H9 (cell line): ENCODE data around the gene SMURF1. TPM values are rescaled to one million over a fixed set of nuclear protein-coding genes. Genes with fewer than 3 reads are reported as not detected.

Experiments
- DNase-seq: peaks from one replicate; pipeline ENCODE4 v3.0.0-alpha.2; 2017
- H2AFZ ChIP-seq: one replicate; pipeline ENCODE4 v1.6.1; 2013; ENCODE audit warnings: mild to moderate bottlenecking, low read length, control low read depth, moderate library complexity
- H2AK5ac ChIP-seq: 2 replicates; pipeline ENCODE4 v1.6.1; 2013; ENCODE audit warnings: low read length, control low read depth, mixed read lengths; ENCODE audit not compliant: insufficient read length
- H2BK120ac ChIP-seq: one replicate; pipeline ENCODE4 v1.6.1; 2013; ENCODE audit warnings: low read depth, mild to moderate bottlenecking, low read length, control low read depth, inconsistent platforms; ENCODE audit not compliant: poor library complexity, severe bottlenecking
- H2BK12ac ChIP-seq: 2 replicates; pipeline ENCODE4 v1.6.1; 2013; ENCODE audit warnings: low read length, control low read depth, mixed read lengths, low read depth; ENCODE audit not compliant: insufficient read length
- H2BK15ac ChIP-seq: 2 replicates; pipeline ENCODE4 v1.6.1; 2013; ENCODE audit warnings: low read depth, low read length, control low read depth
- H2BK20ac ChIP-seq: one replicate; pipeline ENCODE4 v1.6.1; 2013; ENCODE audit warnings: low read depth, mild to moderate bottlenecking, low read length, control low read depth, inconsistent platforms; ENCODE audit not compliant: poor library complexity, severe bottlenecking
- H2BK5ac ChIP-seq: 2 replicates; pipeline ENCODE4 v1.6.1; 2013; ENCODE audit warnings: low read length, control low read depth, mixed read lengths; ENCODE audit not compliant: insufficient read length
- H3K14ac ChIP-seq: 2 replicates; pipeline ENCODE4 v1.6.1; 2013; ENCODE audit warnings: low read length, control low read depth; ENCODE audit not compliant: insufficient read depth
- H3K18ac ChIP-seq: 2 replicates; pipeline ENCODE4 v1.6.1; 2013; ENCODE audit warnings: low read depth, mild to moderate bottlenecking, mixed read lengths, low read length, control low read depth; ENCODE audit not compliant: insufficient read length
- H3K23ac ChIP-seq: 2 replicates; pipeline ENCODE4 v1.6.1; 2013; ENCODE audit warnings: low read length, control low read depth, mixed read lengths, low read depth; ENCODE audit not compliant: insufficient read length
- H3K23me2 ChIP-seq: 2 replicates; pipeline ENCODE4 v1.6.1; 2013; ENCODE audit warnings: low read depth, mild to moderate bottlenecking, mixed read lengths, low read length, control low read depth; ENCODE audit not compliant: insufficient read length, poor library complexity, severe bottlenecking
- H3K27ac ChIP-seq: 2 replicates; pipeline ENCODE4 v1.5.1; 2013; ENCODE audit warnings: low read length, control low read depth, mixed read lengths, low read depth; ENCODE audit not compliant: insufficient read length
- H3K27me3 ChIP-seq: 2 replicates; pipeline ENCODE4 v1.6.1; 2013; ENCODE audit warnings: low read length, control low read depth, inconsistent platforms; ENCODE audit not compliant: insufficient read depth
- H3K4ac ChIP-seq: 2 replicates; pipeline ENCODE4 v1.6.1; 2013; ENCODE audit warnings: low read depth, mild to moderate bottlenecking, control low read depth, inconsistent platforms, low read length, moderate library complexity
- H3K4me1 ChIP-seq: 2 replicates; pipeline ENCODE4 v1.6.1; 2013; ENCODE audit warnings: low read length, control low read depth, inconsistent platforms; ENCODE audit not compliant: insufficient read depth
- H3K4me2 ChIP-seq: 2 replicates; pipeline ENCODE4 v1.6.1; 2013; ENCODE audit warnings: low read length, control low read depth, mixed read lengths; ENCODE audit not compliant: insufficient read length, insufficient read depth
- H3K56ac ChIP-seq: 2 replicates; pipeline ENCODE4 v1.6.1; 2013; ENCODE audit warnings: low read depth, mild to moderate bottlenecking, mixed read lengths, low read length, control low read depth; ENCODE audit not compliant: insufficient read length
- H3K79me1 ChIP-seq: 2 replicates; pipeline ENCODE4 v1.6.1; 2013; ENCODE audit warnings: low read depth, mild to moderate bottlenecking, moderate library complexity, low read length, control low read depth, inconsistent platforms; ENCODE audit not compliant: insufficient read depth, poor library complexity, severe bottlenecking
- H3K79me2 ChIP-seq: 2 replicates; pipeline ENCODE4 v1.6.1; 2013; ENCODE audit warnings: low read length, control low read depth, inconsistent platforms; ENCODE audit not compliant: insufficient read depth
- H3K9ac ChIP-seq: 2 replicates; pipeline ENCODE4 v1.6.1; 2013; ENCODE audit warnings: low read length, control low read depth, mixed read lengths; ENCODE audit not compliant: insufficient read length; ENCODE audit errors: extremely low read depth
- H3K9me3 ChIP-seq: one replicate; pipeline ENCODE4 v1.6.1; 2013; ENCODE audit warnings: low read depth, low read length, inconsistent platforms; ENCODE audit not compliant: control insufficient read depth
- H3T11ph ChIP-seq: one replicate; pipeline ENCODE4 v1.6.1; 2013; ENCODE audit warnings: mild to moderate bottlenecking, low read length, control low read depth, inconsistent platforms
- H4K20me1 ChIP-seq: one replicate; pipeline ENCODE4 v1.6.1; 2013; ENCODE audit not compliant: control insufficient read depth, insufficient read length, insufficient read depth
- H4K5ac ChIP-seq: 2 replicates; pipeline ENCODE4 v1.6.1; 2013; ENCODE audit warnings: low read depth, mild to moderate bottlenecking, mixed read lengths, low read length, control low read depth; ENCODE audit not compliant: insufficient read length
- H4K8ac ChIP-seq: replicated peaks from 2 replicates; pipeline ENCODE4 v1.6.1; 2013; ENCODE audit warnings: low read length, control low read depth, mixed read lengths, low read depth; ENCODE audit not compliant: insufficient read length
- H4K91ac ChIP-seq: 2 replicates; pipeline ENCODE4 v1.6.1; 2013; ENCODE audit warnings: low read depth, mild to moderate bottlenecking, moderate library complexity, mixed read lengths, low read length, control low read depth; ENCODE audit not compliant: insufficient read length
- H3K27ac Mint-ChIP-seq, 3 experiments: 2 replicates in 2 of 3; 3 replicates in 1 of 3; pipeline ENCODE4 v1.8.0; 2020 to 2021; ENCODE audit warnings: mixed read lengths in 3 of 3, mild to moderate bottlenecking in 1 of 3, moderate library complexity in 1 of 3
- H3K27me3 Mint-ChIP-seq: 2 replicates; pipeline ENCODE4 v1.8.0; 2021; ENCODE audit warnings: low read depth, mild to moderate bottlenecking, moderate library complexity, mixed read lengths
- H3K36me3 Mint-ChIP-seq, 3 experiments: 2 replicates in 2 of 3; 3 replicates in 1 of 3; pipeline ENCODE4 v1.8.0; 2020 to 2021; ENCODE audit warnings: low read depth in 3 of 3, mixed read lengths in 3 of 3; ENCODE audit not compliant: insufficient read depth in 1 of 3
- H3K4me1 Mint-ChIP-seq, 2 experiments: 2 replicates each; pipeline ENCODE4 v1.8.0; 2020; ENCODE audit warnings: mixed read lengths in 2 of 2
- H3K4me3 Mint-ChIP-seq, 2 experiments: 2 replicates in 1 of 2; 3 replicates in 1 of 2; pipeline ENCODE4 v1.8.0; 2020 to 2021; ENCODE audit warnings: mild to moderate bottlenecking in 2 of 2, mixed read lengths in 2 of 2, moderate library complexity in 1 of 2
- H3K9me3 Mint-ChIP-seq, 2 experiments: 2 replicates in 1 of 2; 3 replicates in 1 of 2; pipeline ENCODE4 v1.8.0; 2020; ENCODE audit warnings: mild to moderate bottlenecking in 2 of 2, mixed read lengths in 2 of 2, moderate library complexity in 1 of 2
- WGBS: extraction: QIAGEN DNeasy Blood & Tissue Kit; methylation state at CpG from one replicate; pipeline ENCODE4 v1.1.7; 2013; ENCODE audit warnings: missing lambda C conversion rate, low lambda C conversion rate, mixed read lengths; ENCODE audit not compliant: insufficient read length; ENCODE audit errors: extremely low coverage; 5-methylcytosine and 5-hydroxymethylcytosine counted together
- total RNA-seq: library from RNA; stranded (reverse); gene quantifications from 2 replicates; pipeline ENCODE4 v1.2.1, GENCODE V29; 2021
- TF ChIP-seq, protein P1 (sequence below): fragments of 200-600 bp; sonication (generic); conservative IDR thresholded peaks from 3 replicates; pipeline ENCODE4 v1.8.0; 2021; ENCODE audit warnings: antibody characterized with exemption, mild to moderate bottlenecking

SMURF1 gene
- total RNA-seq, 1 experiment from 2014 or later = 29.4 TPM

DNA sequence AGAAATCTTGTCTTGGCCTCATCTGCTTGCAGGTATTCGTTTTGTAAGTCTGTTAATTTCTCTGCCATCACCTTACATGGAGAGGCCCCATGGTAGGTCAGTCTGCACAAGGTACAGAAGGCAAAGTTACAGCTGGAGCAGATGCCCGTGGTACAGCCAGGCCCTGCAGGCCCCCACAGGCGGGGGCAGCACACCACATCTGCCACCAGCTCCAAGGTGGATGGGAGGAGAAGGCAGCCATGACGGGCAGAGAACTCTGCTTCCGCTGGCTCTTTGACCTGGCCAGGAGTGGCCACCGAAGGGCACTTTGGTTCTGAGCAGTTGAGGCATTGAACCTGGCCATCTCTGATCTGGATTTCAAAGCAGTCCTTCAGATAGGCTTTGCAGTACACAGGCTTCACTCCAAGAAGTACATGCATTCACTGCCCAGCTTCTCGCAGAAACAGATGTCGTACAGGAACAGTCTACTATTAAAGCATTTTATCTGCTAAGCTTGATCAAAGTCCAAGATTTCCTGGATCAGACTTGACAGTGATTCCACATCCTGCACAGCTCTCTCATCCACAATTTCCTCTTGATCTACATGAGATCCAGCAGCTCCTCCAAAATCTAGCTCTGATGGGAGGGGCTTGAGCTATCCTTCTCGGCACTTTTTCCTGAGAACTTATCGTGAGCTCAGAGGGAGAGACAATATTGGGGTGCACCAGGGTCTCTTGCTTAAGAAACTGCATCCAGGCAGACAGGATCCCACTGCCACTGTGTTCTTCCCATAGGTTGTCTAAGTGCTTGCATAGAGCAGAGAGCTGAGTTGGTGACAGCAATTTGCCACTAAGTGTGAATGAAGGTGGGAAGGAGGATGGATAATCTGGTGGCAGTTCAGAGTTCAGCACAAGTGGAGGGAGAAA is 144.8 kb downstream of the SMURF1 start:
- no peak overlapping the region for H3K4me2 ChIP-seq

More for the DNA sequence above, 144.8 kb downstream of the SMURF1 start:
- Mint-ChIP-seq H3K27ac (no peak overlapping the region), H3K4me3 (no peak overlapping the region), H3K4me1 (no peaks in the 10 kb centered on the region), H3K27me3 (no peaks in the 10 kb centered on the region; the same call in 1 of the 2 replicates), H3K9me3 (no peaks in the 10 kb centered on the region), H3K36me3 (peaks cover 17 to 79% (median 62%) of the 10 kb centered on the region in 3 experiments; a peak in 6 of 7 replicates)
- Histone ChIP-seq H3K9me3 (no peaks in the 10 kb centered on the region), H2BK120ac (no peak overlapping the region), H3K9ac (no peak overlapping the region), H4K91ac (no peak overlapping the region), H3K23me2 (no peaks in the 10 kb centered on the region), H2BK15ac (no peak overlapping the region), H4K20me1 (no peaks in the 10 kb centered on the region), H3K79me1 (no peaks in the 10 kb centered on the region), H2BK20ac (no peak overlapping the region), H3T11ph (no peak overlapping the region), H2BK5ac (no peak overlapping the region), H3K4ac (no peak overlapping the region), H2AK5ac (no peak overlapping the region), H3K23ac (no peak overlapping the region), H2AFZ (no peak overlapping the region), H3K27ac (no peak overlapping the region), H3K14ac (no peak overlapping the region), H2BK12ac (no peak overlapping the region), H4K8ac (no peak overlapping the region), H3K18ac (no peak overlapping the region), H4K5ac (no peak overlapping the region), H3K4me1 (no peaks in the 10 kb centered on the region), H3K79me2 (no peaks in the 10 kb centered on the region), H3K27me3 (no peaks in the 10 kb centered on the region), H3K56ac (no peak overlapping the region)
- TF ChIP-seq, protein P1, sequence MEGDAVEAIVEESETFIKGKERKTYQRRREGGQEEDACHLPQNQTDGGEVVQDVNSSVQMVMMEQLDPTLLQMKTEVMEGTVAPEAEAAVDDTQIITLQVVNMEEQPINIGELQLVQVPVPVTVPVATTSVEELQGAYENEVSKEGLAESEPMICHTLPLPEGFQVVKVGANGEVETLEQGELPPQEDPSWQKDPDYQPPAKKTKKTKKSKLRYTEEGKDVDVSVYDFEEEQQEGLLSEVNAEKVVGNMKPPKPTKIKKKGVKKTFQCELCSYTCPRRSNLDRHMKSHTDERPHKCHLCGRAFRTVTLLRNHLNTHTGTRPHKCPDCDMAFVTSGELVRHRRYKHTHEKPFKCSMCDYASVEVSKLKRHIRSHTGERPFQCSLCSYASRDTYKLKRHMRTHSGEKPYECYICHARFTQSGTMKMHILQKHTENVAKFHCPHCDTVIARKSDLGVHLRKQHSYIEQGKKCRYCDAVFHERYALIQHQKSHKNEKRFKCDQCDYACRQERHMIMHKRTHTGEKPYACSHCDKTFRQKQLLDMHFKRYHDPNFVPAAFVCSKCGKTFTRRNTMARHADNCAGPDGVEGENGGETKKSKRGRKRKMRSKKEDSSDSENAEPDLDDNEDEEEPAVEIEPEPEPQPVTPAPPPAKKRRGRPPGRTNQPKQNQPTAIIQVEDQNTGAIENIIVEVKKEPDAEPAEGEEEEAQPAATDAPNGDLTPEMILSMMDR = no peak
- DNase-seq = no peak
- WGBS = no CpG with 5 or more reads among the region's 10 CpGs
